IMR-90 (cell line): ENCODE data around the gene CFAP210. TPM values are rescaled to one million over a fixed set of nuclear protein-coding genes. Genes with fewer than 3 reads are reported as not detected.

Experiments used
- ATAC-seq: fragments of 200-7000 bp; cut with Tn5 transposase; 2 replicates; pipeline ENCODE4 v1.9.1; 2020; ENCODE audit warnings: low read depth, mild to moderate bottlenecking, moderate library complexity
- BruUV-seq: library from RNA; stranded (reverse); fragments of 400-500 nt; replicated peaks from 2 replicates; lab custom pipeline; 2021; lab: Mats Ljungman, UMichigan
- CTCF ChIA-PET: fragments of 300-600 bp; formaldehyde crosslinking; extraction: SDS; loops from one replicate; lab custom pipeline; 2021; ENCODE audit warnings: antibody characterized with exemption; lab: Yijun Ruan, JAX
- POLR2A ChIA-PET: fragments of 300-600 bp; sonication (Branson Sonifier 250); formaldehyde crosslinking; loops from one replicate; lab custom pipeline; 2022; ENCODE audit warnings: antibody characterized with exemption; ENCODE audit not compliant: unreplicated experiment; lab: Charles Lee
- DNase-seq: peaks from one replicate; pipeline ENCODE4 v3.0.0; 2013
- H2AFZ ChIP-seq: replicated peaks from 2 replicates; pipeline ENCODE3; 2013; ENCODE audit warnings: low read length, mild to moderate bottlenecking; ENCODE audit not compliant: poor library complexity
- H2AK5ac ChIP-seq: 2 replicates; pipeline ENCODE4 v1.6.1; 2013; ENCODE audit warnings: low read depth, low read length, inconsistent platforms
- H2AK9ac ChIP-seq: replicated peaks from 2 replicates; pipeline ENCODE3; 2013; ENCODE audit warnings: mild to moderate bottlenecking, low read depth, low read length, moderate library complexity; ENCODE audit not compliant: poor library complexity
- H2BK120ac ChIP-seq: 2 replicates; pipeline ENCODE4 v1.6.1; 2013; ENCODE audit warnings: low read depth, low read length, inconsistent platforms
- H2BK15ac ChIP-seq: 3 replicates; pipeline ENCODE4 v1.6.1; 2013; ENCODE audit warnings: low read depth, low read length, inconsistent platforms
- H2BK20ac ChIP-seq: 2 replicates; pipeline ENCODE4 v1.6.1; 2013; ENCODE audit warnings: low read depth, mild to moderate bottlenecking, inconsistent platforms, low read length, moderate library complexity
- H2BK5ac ChIP-seq: 2 replicates; pipeline ENCODE4 v1.6.1; 2013; ENCODE audit warnings: mild to moderate bottlenecking, low read depth, low read length, inconsistent platforms; ENCODE audit not compliant: poor library complexity, severe bottlenecking
- H3K14ac ChIP-seq: replicated peaks from 2 replicates; pipeline ENCODE4 v1.6.1; 2013; ENCODE audit warnings: low read depth, low read length, inconsistent platforms
- H3K18ac ChIP-seq: 2 replicates; pipeline ENCODE4 v1.6.1; 2013; ENCODE audit warnings: low read depth, low read length, control low read depth
- H3K23ac ChIP-seq: 2 replicates; pipeline ENCODE4 v1.6.1; 2013; ENCODE audit warnings: low read depth, low read length, inconsistent platforms
- H3K27ac ChIP-seq: 2 replicates; pipeline ENCODE4 v1.5.1; 2013; ENCODE audit warnings: mild to moderate bottlenecking, control low read depth, low read length; ENCODE audit not compliant: insufficient read depth
- H3K27me3 ChIP-seq: 2 replicates; pipeline ENCODE4 v1.6.1; 2013; ENCODE audit warnings: low read length; ENCODE audit not compliant: control insufficient read depth, insufficient read depth
- H3K36me3 ChIP-seq: 2 replicates; pipeline ENCODE4 v1.6.1; 2013; ENCODE audit warnings: low read length, mixed read lengths; ENCODE audit not compliant: control insufficient read depth, insufficient read depth
- H3K4ac ChIP-seq: 2 replicates; pipeline ENCODE4 v1.6.1; 2013; ENCODE audit warnings: low read depth, low read length, inconsistent platforms
- H3K4me1 ChIP-seq: 2 replicates; pipeline ENCODE4 v1.6.1; 2013; ENCODE audit warnings: low read length, mixed read lengths; ENCODE audit not compliant: control insufficient read depth, insufficient read depth
- H3K4me2 ChIP-seq: 2 replicates; pipeline ENCODE4 v1.6.1; 2013; ENCODE audit warnings: low read depth, mild to moderate bottlenecking, control low read depth, low read length, moderate library complexity
- H3K4me3 ChIP-seq: 2 replicates; pipeline ENCODE4 v1.5.1; 2013; ENCODE audit warnings: low read depth, mild to moderate bottlenecking, control low read depth, low read length, moderate library complexity; ENCODE audit not compliant: insufficient read depth
- H3K56ac ChIP-seq: 2 replicates; pipeline ENCODE4 v1.6.1; 2013; ENCODE audit warnings: low read length, inconsistent platforms; ENCODE audit not compliant: insufficient read depth; ENCODE audit errors: extremely low read depth
- H3K79me1 ChIP-seq, 2 experiments: 2 replicates each; pipeline ENCODE4 v1.6.1; 2013; ENCODE audit warnings: low read length in 2 of 2, inconsistent platforms in 1 of 2, low read depth in 1 of 2
- H3K9ac ChIP-seq: 2 replicates; pipeline ENCODE4 v1.6.1; 2013; ENCODE audit warnings: low read depth, low read length, control low read depth
- H3K9me1 ChIP-seq: 2 replicates; pipeline ENCODE4 v1.6.1; 2013; ENCODE audit warnings: low read length, inconsistent platforms; ENCODE audit not compliant: insufficient read depth
- H3K9me3 ChIP-seq: 2 replicates; pipeline ENCODE4 v1.6.1; 2013; ENCODE audit warnings: low read length; ENCODE audit not compliant: control insufficient read depth, insufficient read depth
- H4K20me1 ChIP-seq: 2 replicates; pipeline ENCODE4 v1.6.1; 2013; ENCODE audit warnings: low read length, inconsistent platforms; ENCODE audit not compliant: insufficient read depth
- H4K5ac ChIP-seq: 2 replicates; pipeline ENCODE4 v1.6.1; 2013; ENCODE audit warnings: mild to moderate bottlenecking, low read depth, low read length, control low read depth
- H4K8ac ChIP-seq, 2 experiments: 2 replicates each; pipeline ENCODE4 v1.6.1; 2013; ENCODE audit warnings: low read depth in 2 of 2, low read length in 2 of 2, control low read depth in 1 of 2, inconsistent platforms in 1 of 2
- H4K91ac ChIP-seq: 2 replicates; pipeline ENCODE4 v1.6.1; 2013; ENCODE audit warnings: low read depth, low read length, inconsistent platforms; ENCODE audit not compliant: insufficient read depth
- NFE2L2 ChIP-seq: fragments of 150-350 bp; IDR thresholded peaks from 2 replicates; pipeline ENCODE4 v1.6.1; 2016; ENCODE audit warnings: low read depth, mild to moderate bottlenecking, low read length
- WGBS, 2 experiments: methylation state at CpG; one replicate each; pipeline versions ENCODE4 v1.1.5 to v1.1.7; 2013; ENCODE audit warnings: missing lambda C conversion rate in 2 of 2; ENCODE audit not compliant: insufficient read length in 1 of 2; ENCODE audit errors: extremely low coverage in 2 of 2; 5-methylcytosine and 5-hydroxymethylcytosine counted together
- dilution Hi-C: fragments of 300-500 bp; cut with HindIII; formaldehyde crosslinking; loops from one replicate; pipeline ENCODE4 v1.14.3; 2018; ENCODE audit warnings: low sequenced_read_pairs; ENCODE audit not compliant: unreplicated experiment
- in situ Hi-C: fragments of 300-500 bp; cut with MboI; formaldehyde crosslinking; loops from 3 replicates; pipeline ENCODE4 v1.14.3; 2019; ENCODE audit warnings: low sequenced_read_pairs, inconsistent platforms, mixed read lengths
- intact Hi-C: fragments of 100-400 bp; cut with micrococcal nuclease; formaldehyde crosslinking; loops from 2 replicates; pipeline ENCODE4 v1.10.0; 2022
- polyA plus RNA-seq, 3 experiments: library from polyadenylated mRNA; depleted of rRNA; stranded (reverse); fragments of >200 nt; gene quantifications; 2 replicates each; pipeline ENCODE4 v1.2.3, GENCODE V29; 2012; ENCODE audit warnings: low replicate concordance in 1 of 3
- total RNA-seq: library from RNA; depleted of rRNA; stranded (reverse); fragments of >200 nt; gene quantifications from 2 replicates; pipeline ENCODE4 v1.2.3, GENCODE V29; 2012

Gene CFAP210
- total and polyA plus RNA-seq, 2 of the 4 experiments (the other 2 are of a cell fraction), result not detected

DNA sequence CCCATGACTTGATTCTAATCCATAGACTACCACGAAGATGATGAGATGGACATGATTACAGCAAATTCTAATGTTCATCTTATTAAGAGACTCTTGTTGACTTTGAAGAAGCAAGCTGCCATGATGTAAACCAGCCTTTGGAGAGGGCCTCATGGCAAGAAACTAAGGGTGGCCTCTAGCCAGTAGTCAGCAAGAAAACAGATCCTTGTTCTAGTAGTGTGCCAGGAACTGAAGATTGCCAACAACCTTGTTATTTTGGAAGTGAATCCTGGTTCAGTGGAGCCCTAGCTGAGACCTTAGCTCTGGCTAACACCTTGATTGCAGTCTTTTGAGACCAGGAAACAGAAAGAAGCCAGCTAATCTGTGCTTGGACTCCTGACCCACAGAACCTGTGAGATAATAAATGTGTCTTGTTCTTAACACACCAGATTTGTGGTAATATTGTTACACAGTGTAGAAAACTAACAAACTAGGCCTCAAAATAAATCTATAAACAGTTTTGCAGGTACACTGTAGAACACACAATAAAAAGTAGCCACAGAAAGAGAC, 10.0 kb upstream of the CFAP210 start:
- H4K91ac ChIP-seq, result no peak overlapping the region
- H2AK5ac ChIP-seq, result no peak overlapping the region
- no peak overlapping the region for H4K8ac ChIP-seq
- no peak overlapping the region for H3K9ac ChIP-seq
- no peaks in the 10 kb centered on the region; the same call in 1 of the 2 replicates for H3K9me1 ChIP-seq
- no peak overlapping the region for H3K18ac ChIP-seq
- intact Hi-C loops, result no loop called here
- no peak overlapping the region for H2BK15ac ChIP-seq
- peaks cover 4% of the 10 kb centered on the region for H3K4me1 ChIP-seq
- H2AFZ ChIP-seq, result no peak overlapping the region
- no peaks in the 10 kb centered on the region for H3K9me3 ChIP-seq
- no CpG with 5 or more reads among the region's 1 CpG for WGBS, 2 experiments
- no peak for DNase-seq
- no peaks in the 10 kb centered on the region for H3K27me3 ChIP-seq
- H3K23ac ChIP-seq, result no peak overlapping the region; the same call in 1 of the 2 replicates
- no peak overlapping the region for H3K4me2 ChIP-seq
- H4K5ac ChIP-seq, result no peak overlapping the region
- H3K56ac ChIP-seq, result no peak overlapping the region
- no peak for TF ChIP-seq NFE2L2
- H3K79me1 ChIP-seq, result no peaks in the 10 kb centered on the region
- no peak overlapping the region for H3K4ac ChIP-seq
- no peak overlapping the region for H2BK20ac ChIP-seq
- no peak for ATAC-seq
- H3K4me3 ChIP-seq, result no peak overlapping the region
- in situ Hi-C loops, result no loop called here
- H2BK5ac ChIP-seq, result no peak overlapping the region
- BruUV-seq, result no TSS peak
- no peak overlapping the region for H2BK120ac ChIP-seq
- dilution Hi-C loops, result no loop called here
- POLR2A ChIA-PET, result no interaction called here
- H3K27ac ChIP-seq, result no peak overlapping the region
- CTCF ChIA-PET, result no interaction called here
- no peak overlapping the region for H2AK9ac ChIP-seq
- no peak overlapping the region for H3K14ac ChIP-seq
- H4K20me1 ChIP-seq, result no peaks in the 10 kb centered on the region
- H3K36me3 ChIP-seq, result no peaks in the 10 kb centered on the region
